Endothelial cell of umbilical vein (primary cell): ENCODE data around the gene KCNIP3. TPM values are rescaled to one million over a fixed set of nuclear protein-coding genes. Genes with fewer than 3 reads are reported as not detected.

ENCODE experiments used
- BruUV-seq: library from RNA; stranded (reverse); fragments of 400-500 nt; replicated peaks from 2 replicates; lab custom pipeline; 2021; lab: Mats Ljungman, UMichigan
- CTCF ChIA-PET: fragments of 300-600, 350-600 bp; sonication (Branson Sonifier 250); formaldehyde crosslinking; loops from one replicate; lab custom pipeline; 2021; ENCODE audit warnings: antibody characterized with exemption, inconsistent platforms; lab: Charles Lee
- POLR2A ChIA-PET: fragments of 300-600, 350-600 bp; sonication (Branson Sonifier 250); formaldehyde crosslinking; loops from one replicate; lab custom pipeline; 2021; ENCODE audit warnings: antibody characterized with exemption, inconsistent platforms; lab: Charles Lee
- DNase-seq: peaks from one replicate; pipeline ENCODE4 v3.0.0-alpha.2; 2011; ENCODE audit warnings: low read depth, low spot score
- FAIRE-seq: peaks from 2 replicates; lab custom pipeline; 2011; peaks lifted over from hg19 to GRCh38; lab: Jason Lieb, UNC
- H2AFZ ChIP-seq: 2 replicates; pipeline ENCODE4 v1.6.0; 2012; ENCODE audit warnings: low read depth, low read length, control low read depth, inconsistent platforms
- H3K27ac ChIP-seq: 2 replicates; pipeline ENCODE4 v1.5.1; 2011; ENCODE audit warnings: low read depth, mild to moderate bottlenecking, control low read depth, low read length, moderate library complexity; ENCODE audit not compliant: insufficient read depth
- H3K27me3 ChIP-seq, 2 experiments: 2 replicates each; pipeline versions ENCODE4 v1.6.0 to v1.6.1; 2011; ENCODE audit warnings: low read length in 2 of 2, mixed read lengths in 1 of 2; ENCODE audit not compliant: control insufficient read depth in 2 of 2, insufficient read depth in 2 of 2
- H3K36me3 ChIP-seq, 2 experiments: 2 replicates in 1 of 2; 3 replicates in 1 of 2; pipeline ENCODE4 v1.5.1; 2011; ENCODE audit warnings: low read length in 2 of 2, mild to moderate bottlenecking in 1 of 2, moderate library complexity in 1 of 2; ENCODE audit not compliant: control insufficient read depth in 2 of 2, insufficient read depth in 2 of 2; ENCODE audit errors: extremely low read depth in 1 of 2
- H3K4me1 ChIP-seq: 3 replicates; pipeline ENCODE4 v1.5.1; 2011; ENCODE audit warnings: mild to moderate bottlenecking, low read length; ENCODE audit not compliant: control insufficient read depth, insufficient read depth; ENCODE audit errors: extremely low read depth
- H3K4me2 ChIP-seq: 2 replicates; pipeline ENCODE4 v1.6.1; 2011; ENCODE audit warnings: low read length, control low read depth, mixed read lengths; ENCODE audit not compliant: insufficient read depth
- H3K4me3 ChIP-seq, 3 experiments: fragments of 200-600 bp in 1 of 3; sonication (generic), shearing (Covaris generic) in 1 of 3; replicated peaks in 1 of 3; 2 replicates each; pipeline ENCODE4 v1.5.1; 2011 to 2016; ENCODE audit warnings: control low read depth in 3 of 3, low read length in 3 of 3, mild to moderate bottlenecking in 2 of 3, inconsistent platforms in 1 of 3, low read depth in 1 of 3, moderate library complexity in 1 of 3; ENCODE audit not compliant: insufficient read depth in 1 of 3
- H3K79me2 ChIP-seq: 2 replicates; pipeline ENCODE4 v1.6.0; 2012; ENCODE audit warnings: low read length, inconsistent platforms; ENCODE audit not compliant: control insufficient read depth, insufficient read depth
- H3K9ac ChIP-seq: replicated peaks from 2 replicates; pipeline ENCODE3; 2011; ENCODE audit warnings: low read length, control low read depth; ENCODE audit not compliant: insufficient read depth; ENCODE audit errors: extremely low read depth
- H3K9me1 ChIP-seq: replicated peaks from 3 replicates; pipeline ENCODE4 v1.6.0; 2011; ENCODE audit warnings: mild to moderate bottlenecking, low read length; ENCODE audit not compliant: control insufficient read depth, insufficient read depth; ENCODE audit errors: extremely low read depth
- H3K9me3 ChIP-seq: replicated peaks from 2 replicates; pipeline ENCODE4 v1.5.1; 2012; ENCODE audit warnings: low read length, inconsistent platforms; ENCODE audit not compliant: control insufficient read depth, insufficient read depth
- H4K20me1 ChIP-seq: replicated peaks from 2 replicates; pipeline ENCODE3; 2011; ENCODE audit warnings: mild to moderate bottlenecking, low read length; ENCODE audit not compliant: control insufficient read depth, insufficient read depth; ENCODE audit errors: extremely low read depth
- EZH2 ChIP-seq: IDR thresholded peaks from 2 replicates; pipeline ENCODE4 v1.6.1; 2012; ENCODE audit warnings: borderline replicate concordance, low read depth, mild to moderate bottlenecking, moderate library complexity, low read length, inconsistent platforms; ENCODE audit not compliant: severe bottlenecking
- FOS ChIP-seq: IDR thresholded peaks from 2 replicates; pipeline ENCODE4 v1.6.1; 2011; ENCODE audit warnings: mild to moderate bottlenecking, low read length, moderate library complexity, borderline replicate concordance; ENCODE audit not compliant: insufficient read depth
- GATA2 ChIP-seq: IDR thresholded peaks from 2 replicates; pipeline ENCODE4 v1.7.0; 2011; ENCODE audit warnings: low read depth, mild to moderate bottlenecking, moderate library complexity, mixed read lengths, low read length; ENCODE audit not compliant: insufficient read length, insufficient read depth
- JUN ChIP-seq: IDR thresholded peaks from 2 replicates; pipeline ENCODE4 v1.6.1; 2011; ENCODE audit warnings: borderline replicate concordance, low read depth; ENCODE audit not compliant: insufficient read length, insufficient read depth
- MYC ChIP-seq: IDR thresholded peaks from one replicate; pipeline ENCODE4 v1.6.1; 2011; ENCODE audit warnings: mild to moderate bottlenecking, low read depth, low read length
- POLR2A ChIP-seq: IDR thresholded peaks from 2 replicates; pipeline ENCODE4 v1.6.1; 2012; ENCODE audit warnings: low read depth, mild to moderate bottlenecking, control low read depth, low read length
- POLR2AphosphoS5 ChIP-seq: IDR thresholded peaks from 2 replicates; pipeline ENCODE4 v1.6.1; 2012; ENCODE audit warnings: low read depth, mild to moderate bottlenecking, control low read depth, low read length, moderate library complexity; ENCODE audit not compliant: insufficient read depth
- dilution Hi-C: fragments of 300-500 bp; cut with MboI; formaldehyde crosslinking; loops from one replicate; pipeline ENCODE4 v1.15.0; 2019; ENCODE audit warnings: low sequenced_read_pairs; ENCODE audit not compliant: extremely low pct_ligation_motif_present
- intact Hi-C: fragments of 100-400 bp; cut with micrococcal nuclease; formaldehyde crosslinking; loops from one replicate; pipeline ENCODE4 v1.10.0; 2022
- polyA plus RNA-seq, 4 experiments: library from polyadenylated mRNA; depleted of rRNA in 3 of 4; stranded (reverse) in 3 of 4; unstranded in 1 of 4; fragments of >200 nt; gene quantifications; 2 replicates each; pipeline versions ENCODE4 v1.2.1 to v1.2.3, GENCODE V29; 2011 to 2012; ENCODE audit warnings: missing spikeins in 1 of 4
- total RNA-seq: library from RNA; stranded (reverse); gene quantifications from 2 replicates; pipeline ENCODE4 v1.2.3, GENCODE V29; 2021
- TF ChIP-seq, protein P1 (sequence below): IDR thresholded peaks from 2 replicates; pipeline ENCODE4 v1.6.1; 2011; ENCODE audit not compliant: insufficient read depth, insufficient read length
- TF ChIP-seq, protein P2 (sequence below), 2 donors: IDR thresholded peaks; 1 replicate in 1 of 2; 2 replicates in 1 of 2; pipeline ENCODE4 v1.5.1; 2011; ENCODE audit warnings: low read length in 2 of 2, mild to moderate bottlenecking in 2 of 2, moderate library complexity in 2 of 2, control low read depth in 1 of 2, inconsistent platforms in 1 of 2, low read depth in 1 of 2; ENCODE audit not compliant: insufficient read depth in 1 of 2; ENCODE audit errors: extremely low read depth in 1 of 2

KCNIP3 gene
- total and polyA plus RNA-seq, 2 donors (not counting 3 experiments of a cell fraction or from before 2014, with no cell fraction given) = 0.12 to 0.62 TPM

DNA sequence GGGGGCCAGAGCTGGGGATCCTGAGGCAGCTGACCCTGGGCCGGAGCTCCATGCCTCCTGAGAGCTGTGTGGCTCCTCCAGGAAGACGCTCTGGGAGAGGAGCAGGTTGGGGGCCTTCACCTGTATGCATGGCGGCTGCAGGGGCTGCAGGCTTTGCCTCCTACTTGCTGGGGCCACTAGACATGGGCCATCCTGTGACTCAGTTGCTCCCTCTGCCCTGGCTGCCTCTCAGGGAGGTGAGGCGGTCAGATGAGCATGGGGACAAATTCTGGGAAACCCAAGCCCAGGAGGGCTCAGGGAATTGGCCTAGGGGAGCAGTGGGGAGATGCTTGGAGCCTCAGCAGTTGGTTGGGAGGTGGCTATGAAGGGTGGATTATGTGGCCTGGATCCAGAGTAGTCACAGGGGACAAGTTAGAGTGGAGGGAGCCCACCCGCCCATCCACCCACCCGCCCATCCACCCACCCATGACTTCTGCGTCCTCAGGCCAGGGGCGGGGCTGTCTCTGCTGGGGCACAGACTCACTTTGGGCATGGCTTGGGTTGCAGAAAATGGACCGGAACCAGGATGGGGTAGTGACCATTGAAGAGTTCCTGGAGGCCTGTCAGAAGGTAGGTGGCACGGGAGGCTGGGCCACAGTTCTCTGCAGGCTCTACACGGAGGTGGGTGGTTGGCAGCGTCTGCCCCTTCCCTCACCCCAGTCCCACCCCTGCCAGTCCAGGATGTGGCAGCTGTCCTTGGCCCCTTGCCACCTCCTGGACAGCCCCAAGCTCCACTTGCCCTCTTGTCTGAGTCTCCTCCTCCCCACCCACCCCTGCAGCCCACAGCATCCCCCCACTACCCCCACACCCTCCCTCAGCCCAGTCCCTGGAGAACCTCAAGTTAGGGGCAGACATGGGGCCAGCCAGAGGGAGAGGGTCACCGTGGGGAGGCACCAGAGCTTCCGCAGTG lies 85.8 kb downstream of the KCNIP3 start:
- Histone ChIP-seq H3K4me1 (no peaks in the 10 kb centered on the region), H3K27ac (no peak overlapping the region), H3K4me2 (no peak overlapping the region), H3K79me2 (no peaks in the 10 kb centered on the region), H3K27me3 (no peaks in the 10 kb centered on the region), H3K9ac (no peak overlapping the region), H3K4me3 (no peak overlapping the region), H3K36me3 (no peaks in the 10 kb centered on the region), H3K9me3 (no peaks in the 10 kb centered on the region), H3K9me1 (no peaks in the 10 kb centered on the region), H2AFZ (no peak overlapping the region), H4K20me1 (no peaks in the 10 kb centered on the region)
- ChIA-PET CTCF (no interaction called here), POLR2A (no interaction called here)
- TF ChIP-seq FOS = no peak
- TF ChIP-seq, protein P1, sequence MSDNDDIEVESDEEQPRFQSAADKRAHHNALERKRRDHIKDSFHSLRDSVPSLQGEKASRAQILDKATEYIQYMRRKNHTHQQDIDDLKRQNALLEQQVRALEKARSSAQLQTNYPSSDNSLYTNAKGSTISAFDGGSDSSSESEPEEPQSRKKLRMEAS = no peak
- no peak for TF ChIP-seq GATA2
- TF ChIP-seq, protein P2, sequence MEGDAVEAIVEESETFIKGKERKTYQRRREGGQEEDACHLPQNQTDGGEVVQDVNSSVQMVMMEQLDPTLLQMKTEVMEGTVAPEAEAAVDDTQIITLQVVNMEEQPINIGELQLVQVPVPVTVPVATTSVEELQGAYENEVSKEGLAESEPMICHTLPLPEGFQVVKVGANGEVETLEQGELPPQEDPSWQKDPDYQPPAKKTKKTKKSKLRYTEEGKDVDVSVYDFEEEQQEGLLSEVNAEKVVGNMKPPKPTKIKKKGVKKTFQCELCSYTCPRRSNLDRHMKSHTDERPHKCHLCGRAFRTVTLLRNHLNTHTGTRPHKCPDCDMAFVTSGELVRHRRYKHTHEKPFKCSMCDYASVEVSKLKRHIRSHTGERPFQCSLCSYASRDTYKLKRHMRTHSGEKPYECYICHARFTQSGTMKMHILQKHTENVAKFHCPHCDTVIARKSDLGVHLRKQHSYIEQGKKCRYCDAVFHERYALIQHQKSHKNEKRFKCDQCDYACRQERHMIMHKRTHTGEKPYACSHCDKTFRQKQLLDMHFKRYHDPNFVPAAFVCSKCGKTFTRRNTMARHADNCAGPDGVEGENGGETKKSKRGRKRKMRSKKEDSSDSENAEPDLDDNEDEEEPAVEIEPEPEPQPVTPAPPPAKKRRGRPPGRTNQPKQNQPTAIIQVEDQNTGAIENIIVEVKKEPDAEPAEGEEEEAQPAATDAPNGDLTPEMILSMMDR (IDR thresholded peaks at IDR 0.05; ENCODE audit: extremely low read depth in 1 of 2, insufficient read depth in 1 of 2, low read depth in 1 of 2, low read length in 2 of 2) = no peak
- TF ChIP-seq POLR2A = no peak
- TF ChIP-seq EZH2 = no peak
- TF ChIP-seq JUN = no peak
- TF ChIP-seq POLR2AphosphoS5 = no peak
- no peak for TF ChIP-seq MYC
- no TSS peak for BruUV-seq
- DNase-seq = no peak
- dilution Hi-C loops (no loop called here), intact Hi-C loops (no loop called here)
- no peak for FAIRE-seq
